ENCODE measurements around the gene NAPG.
"Not testable (repeated sequence)": the region's sequence is repeated elsewhere in the genome, so short reads cannot be mapped to it uniquely, and the experiment has no call there.

The NAPG gene

DNA sequence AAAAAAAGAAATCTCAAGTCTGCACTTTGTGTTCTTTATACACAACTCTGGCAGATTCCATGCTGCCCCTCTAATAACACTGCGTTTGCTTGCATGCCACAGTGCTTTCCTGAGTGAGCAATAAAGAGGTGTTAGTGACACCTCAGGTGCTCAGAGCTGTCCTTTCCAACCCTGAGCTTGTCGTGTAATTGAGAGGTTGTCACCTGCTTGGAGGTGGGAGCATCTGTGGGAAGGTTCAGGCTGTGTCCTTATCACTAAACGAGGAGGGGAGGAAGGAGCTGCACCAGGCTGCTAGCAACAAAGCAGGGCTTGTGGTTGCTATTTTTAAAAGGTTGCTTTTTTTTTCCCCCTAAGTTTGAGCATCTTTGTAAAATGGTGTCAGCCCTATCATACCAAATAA lies 39.5 kb upstream of the NAPG start:
- no peak for FAIRE-seq
- DNase-seq (ENCODE audit: insufficient read length, low spot score) = no peak
- no peak for TF ChIP-seq SPI1 (IDR thresholded peaks at IDR 0.05; ENCODE audit: low read depth, low read length)

DNA sequence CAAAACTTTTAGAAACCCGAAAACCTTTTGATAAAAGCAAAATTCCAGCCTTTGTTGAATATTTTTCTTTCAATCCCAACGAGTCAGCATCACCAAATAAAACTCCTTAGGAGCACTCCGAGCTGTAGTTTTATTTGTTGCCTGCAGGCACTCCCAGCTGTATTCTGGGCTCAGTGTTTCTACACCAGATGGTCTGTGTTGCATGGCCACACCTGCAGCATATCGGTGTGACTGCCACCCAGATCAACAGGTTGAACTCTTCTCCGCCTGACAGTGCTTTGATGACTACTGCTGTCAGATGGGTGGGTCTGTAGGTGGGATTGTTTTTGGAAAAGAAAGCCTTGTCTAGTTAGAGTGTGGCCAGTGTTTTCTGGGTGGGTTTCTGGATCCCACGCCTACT lies 38.7 kb upstream of the NAPG start:
- no peak for TF ChIP-seq PAX5 (IDR thresholded peaks at IDR 0.05; ENCODE audit: insufficient read depth, low read length, severe bottlenecking)
- TF ChIP-seq POU2F2 (IDR thresholded peaks at IDR 0.05; ENCODE audit: low read depth, low read length) = no peak
- no peak for TF ChIP-seq POLR2AphosphoS5 (IDR thresholded peaks at IDR 0.05; ENCODE audit: low read depth, low read length)
- no peak for TF ChIP-seq POLR2A (IDR thresholded peaks at IDR 0.05; ENCODE audit: low read depth, low read length)
- no peak for TF ChIP-seq SPI1 (IDR thresholded peaks at IDR 0.05; ENCODE audit: low read depth, low read length)
- no peak for TF ChIP-seq TAF1 (IDR thresholded peaks at IDR 0.05; ENCODE audit: low read depth, low read length)
- no peak for FAIRE-seq
- DNase-seq (ENCODE audit: insufficient read length, low spot score) = no peak

DNA sequence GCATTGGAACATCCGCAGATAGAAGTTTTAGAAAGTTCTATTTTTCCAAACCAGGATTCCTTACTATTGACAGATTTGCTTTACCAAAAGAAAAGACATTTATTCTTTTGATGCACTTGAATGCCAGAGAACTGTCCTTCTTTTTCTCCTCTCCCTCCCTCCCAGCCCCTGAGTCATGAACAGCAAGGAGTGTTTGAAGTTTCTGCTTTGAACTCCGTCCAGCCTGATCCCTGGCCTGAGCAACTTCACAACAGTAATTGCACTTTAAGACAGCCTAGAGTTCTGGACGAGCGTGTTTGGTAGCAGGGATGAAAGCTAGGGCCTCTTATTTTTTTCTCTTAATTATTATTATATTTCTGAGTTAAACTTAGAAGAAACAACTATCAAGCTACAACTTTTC lies 37.8 kb upstream of the NAPG start:
- no peak for FAIRE-seq
- no peak for DNase-seq (ENCODE audit: insufficient read length, low spot score)
- TF ChIP-seq POLR2AphosphoS5 (IDR thresholded peaks at IDR 0.05; ENCODE audit: low read depth, low read length) = no peak

DNA sequence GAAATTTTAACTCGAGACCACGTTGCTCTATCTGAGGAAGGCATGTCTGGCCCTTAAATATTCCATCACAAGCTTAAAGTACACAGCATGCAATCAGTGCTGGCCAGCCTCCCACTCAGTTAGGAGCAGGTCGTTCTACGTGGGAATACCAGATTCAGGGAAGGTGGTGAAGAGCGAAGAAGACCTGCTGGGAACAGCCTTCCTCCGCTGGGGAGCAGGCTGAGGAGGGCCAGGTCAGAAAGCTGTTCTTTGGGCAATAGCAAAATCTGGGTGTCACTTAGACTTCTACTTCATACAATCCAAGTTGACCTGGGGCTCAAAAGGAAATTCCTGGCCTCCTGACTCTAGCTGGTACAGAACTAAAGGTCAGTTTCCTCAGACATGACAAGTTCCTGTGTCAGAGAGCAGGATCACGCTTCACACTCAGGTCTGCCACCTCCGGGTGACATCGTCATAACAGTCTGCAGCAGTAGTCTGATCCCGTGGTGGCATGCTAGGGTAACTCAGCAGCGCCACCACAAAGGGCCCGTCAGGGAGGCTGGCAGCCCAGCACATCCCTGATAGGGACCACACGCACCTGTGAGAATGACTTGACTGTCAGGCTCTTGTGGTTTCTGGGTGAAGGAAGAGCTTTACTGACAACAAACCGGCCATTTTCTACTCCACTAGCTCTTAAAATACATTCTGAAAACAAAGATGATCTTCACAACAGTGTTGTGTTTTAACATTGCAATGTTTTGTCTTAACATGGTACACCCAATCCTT lies 35.2 kb upstream of the NAPG start:
- DNase-seq (ENCODE audit: insufficient read length, low spot score) (no peak), FAIRE-seq (peak; percentile 98)
- no peak for TF ChIP-seq SPI1 (IDR thresholded peaks at IDR 0.05; ENCODE audit: low read depth, low read length)
- no peak for TF ChIP-seq TAF1 (IDR thresholded peaks at IDR 0.05; ENCODE audit: low read depth, low read length)
- TF ChIP-seq POU2F2 (IDR thresholded peaks at IDR 0.05; ENCODE audit: low read depth, low read length) = no peak
- no peak for TF ChIP-seq POLR2A (IDR thresholded peaks at IDR 0.05; ENCODE audit: low read depth, low read length)
- TF ChIP-seq PAX5 (IDR thresholded peaks at IDR 0.05; ENCODE audit: insufficient read depth, low read length, severe bottlenecking) = no peak
- TF ChIP-seq POLR2AphosphoS5 (IDR thresholded peaks at IDR 0.05; ENCODE audit: low read depth, low read length) = no peak

DNA sequence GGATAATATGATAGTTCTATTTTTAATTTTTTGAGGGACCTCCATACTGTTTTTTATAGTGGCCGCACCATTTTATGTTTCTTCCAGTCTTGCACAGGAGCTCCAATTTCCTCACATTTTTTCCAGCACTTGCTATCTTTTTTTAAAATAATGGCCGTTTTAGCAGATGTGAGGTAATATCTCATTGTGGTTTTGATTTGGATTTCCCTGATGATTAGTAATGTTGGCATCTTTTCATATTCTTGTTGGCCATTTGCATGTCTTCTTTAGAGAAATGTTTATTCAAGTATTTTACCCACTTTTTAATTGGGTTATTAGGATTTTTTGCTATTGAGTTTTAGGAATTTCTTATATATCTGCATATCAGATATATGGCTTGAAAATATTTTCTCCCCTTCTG lies 29.9 kb upstream of the NAPG start:
- TF ChIP-seq SPI1 (IDR thresholded peaks at IDR 0.05; ENCODE audit: low read depth, low read length) (no peak), PAX5 (IDR thresholded peaks at IDR 0.05; ENCODE audit: insufficient read depth, low read length, severe bottlenecking) (no peak), POLR2A (IDR thresholded peaks at IDR 0.05; ENCODE audit: low read depth, low read length) (no peak), POLR2AphosphoS5 (IDR thresholded peaks at IDR 0.05; ENCODE audit: low read depth, low read length) (no peak), POU2F2 (IDR thresholded peaks at IDR 0.05; ENCODE audit: low read depth, low read length) (no peak), TAF1 (IDR thresholded peaks at IDR 0.05; ENCODE audit: low read depth, low read length) (no peak)
- DNase-seq (ENCODE audit: insufficient read length, low spot score) (no peak), FAIRE-seq (no peak)

DNA sequence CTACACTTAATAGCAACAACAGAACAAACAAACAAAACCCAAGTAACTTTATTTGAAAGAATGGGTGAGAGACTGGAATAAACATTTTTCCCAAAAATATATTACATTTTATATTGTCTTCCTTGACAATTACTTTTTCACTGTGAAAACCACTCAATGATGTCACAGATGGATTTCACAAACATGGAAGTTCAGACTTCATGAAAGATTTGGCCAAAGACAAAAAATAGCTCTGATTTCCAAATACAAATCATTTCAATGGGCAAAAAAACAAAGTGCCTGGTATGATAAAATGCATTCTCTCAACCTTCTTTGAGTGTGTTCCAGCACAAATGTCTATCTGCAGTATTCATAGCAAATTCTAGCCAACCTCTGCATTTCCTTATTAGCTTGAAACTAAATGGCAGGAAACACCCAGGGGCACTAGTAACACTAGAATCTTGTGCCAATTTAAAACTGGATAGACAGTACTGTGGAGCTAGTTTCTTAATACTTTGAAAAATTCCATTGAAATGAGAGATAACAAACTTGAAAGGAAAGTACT lies 28.5 kb upstream of the NAPG start:
- TF ChIP-seq TAF1 (IDR thresholded peaks at IDR 0.05; ENCODE audit: low read depth, low read length) (no peak), POLR2AphosphoS5 (IDR thresholded peaks at IDR 0.05; ENCODE audit: low read depth, low read length) (no peak), SPI1 (IDR thresholded peaks at IDR 0.05; ENCODE audit: low read depth, low read length) (no peak), PAX5 (IDR thresholded peaks at IDR 0.05; ENCODE audit: insufficient read depth, low read length, severe bottlenecking) (no peak), POLR2A (IDR thresholded peaks at IDR 0.05; ENCODE audit: low read depth, low read length) (no peak), POU2F2 (IDR thresholded peaks at IDR 0.05; ENCODE audit: low read depth, low read length) (no peak)
- DNase-seq (ENCODE audit: insufficient read length, low spot score) (no peak), FAIRE-seq (no peak)

DNA sequence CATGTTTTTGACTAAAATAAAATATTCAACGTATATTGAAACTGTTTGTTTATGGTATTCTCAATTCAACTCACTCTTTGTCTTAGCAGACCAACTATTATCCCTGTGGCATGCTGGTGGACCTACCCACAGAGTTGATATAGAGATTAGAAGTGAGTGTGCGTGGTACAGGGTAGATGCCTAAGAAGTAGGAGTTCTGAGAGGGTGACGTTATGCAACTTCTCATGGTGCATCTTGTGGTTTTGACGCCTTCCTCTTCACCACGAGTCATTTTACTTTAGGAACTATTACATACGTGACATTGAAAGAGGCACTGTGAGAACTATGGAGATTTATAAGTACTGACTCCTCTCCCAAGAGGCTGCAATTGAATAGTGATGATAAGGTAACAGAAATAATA lies 26.6 kb upstream of the NAPG start:
- TF ChIP-seq POLR2A (IDR thresholded peaks at IDR 0.05; ENCODE audit: low read depth, low read length) (no peak), TAF1 (IDR thresholded peaks at IDR 0.05; ENCODE audit: low read depth, low read length) (no peak), SPI1 (IDR thresholded peaks at IDR 0.05; ENCODE audit: low read depth, low read length) (no peak), PAX5 (IDR thresholded peaks at IDR 0.05; ENCODE audit: insufficient read depth, low read length, severe bottlenecking) (no peak), POLR2AphosphoS5 (IDR thresholded peaks at IDR 0.05; ENCODE audit: low read depth, low read length) (no peak), POU2F2 (IDR thresholded peaks at IDR 0.05; ENCODE audit: low read depth, low read length) (no peak)
- FAIRE-seq = peak; percentile 54
- no peak for DNase-seq (ENCODE audit: insufficient read length, low spot score)

DNA sequence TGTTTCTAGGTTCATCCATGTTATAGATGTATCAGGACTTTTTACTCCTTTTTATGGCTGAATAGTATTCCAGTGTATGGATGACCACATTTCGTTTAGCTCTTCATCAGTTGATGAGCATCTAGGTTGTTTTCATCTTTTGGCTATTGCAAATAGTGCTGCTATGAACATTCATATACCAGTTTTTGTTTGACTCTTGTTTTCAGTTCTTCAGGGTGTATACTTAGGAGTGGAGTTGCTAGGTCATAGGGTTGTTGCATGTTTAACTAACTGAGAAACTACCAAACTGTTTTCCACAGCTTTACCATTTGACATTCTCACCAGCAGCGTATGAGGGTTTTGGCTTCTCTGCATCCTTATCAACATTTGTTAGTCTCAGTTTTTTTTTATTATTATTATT lies 25.8 kb upstream of the NAPG start:
- TF ChIP-seq POU2F2 (IDR thresholded peaks at IDR 0.05; ENCODE audit: low read depth, low read length) (no peak), POLR2A (IDR thresholded peaks at IDR 0.05; ENCODE audit: low read depth, low read length) (no peak)
- no peak for DNase-seq (ENCODE audit: insufficient read length, low spot score)
- FAIRE-seq = no peak

DNA sequence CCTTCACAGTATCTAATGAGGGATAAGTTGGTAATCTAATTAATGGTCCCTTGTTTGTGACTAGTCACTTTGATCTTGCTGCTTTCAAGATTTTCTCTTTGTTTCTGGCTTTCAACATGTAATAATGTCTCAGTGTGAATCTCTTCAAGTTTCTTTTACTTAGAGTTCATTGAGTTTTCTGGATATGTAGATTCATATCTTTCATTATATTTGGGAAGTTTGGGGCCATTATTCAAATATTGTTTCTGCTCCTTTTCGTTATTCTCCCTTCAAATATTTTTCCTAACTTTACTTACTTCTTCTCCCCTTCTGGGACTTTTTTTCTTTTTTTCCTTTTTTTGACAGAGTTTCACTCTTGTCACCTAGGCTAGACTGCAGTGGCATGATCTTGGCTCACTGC lies 21.1 kb upstream of the NAPG start:
- no peak for TF ChIP-seq POLR2A (IDR thresholded peaks at IDR 0.05; ENCODE audit: low read depth, low read length)
- no peak for TF ChIP-seq TAF1 (IDR thresholded peaks at IDR 0.05; ENCODE audit: low read depth, low read length)
- TF ChIP-seq POU2F2 (IDR thresholded peaks at IDR 0.05; ENCODE audit: low read depth, low read length) = no peak
- no peak for TF ChIP-seq POLR2AphosphoS5 (IDR thresholded peaks at IDR 0.05; ENCODE audit: low read depth, low read length)
- no peak for TF ChIP-seq PAX5 (IDR thresholded peaks at IDR 0.05; ENCODE audit: insufficient read depth, low read length, severe bottlenecking)
- no peak for TF ChIP-seq SPI1 (IDR thresholded peaks at IDR 0.05; ENCODE audit: low read depth, low read length)
- no peak for DNase-seq (ENCODE audit: insufficient read length, low spot score)
- no peak for FAIRE-seq

DNA sequence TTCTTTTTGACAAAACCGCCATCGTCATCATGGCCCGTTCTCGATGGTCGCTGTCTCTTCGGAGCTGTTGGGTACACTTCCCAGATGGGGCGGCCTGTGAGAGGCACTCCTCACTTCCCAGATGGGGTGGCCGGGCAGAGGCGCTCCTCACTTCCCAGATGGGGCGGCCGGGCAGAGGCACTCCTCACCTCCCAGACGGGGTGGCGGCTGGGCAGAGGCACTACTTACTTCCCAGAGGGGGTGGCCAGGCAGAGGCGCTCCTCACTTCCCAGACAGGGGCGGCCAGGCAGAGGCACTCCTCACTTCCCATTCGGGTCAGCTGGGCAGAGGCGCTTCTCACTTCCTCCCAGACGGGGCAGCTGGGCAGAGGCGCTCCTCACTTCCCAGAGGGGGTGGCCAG lies 19.9 kb upstream of the NAPG start:
- FAIRE-seq; DNase-seq (ENCODE audit: insufficient read length, low spot score): not testable (repeated sequence)

DNA sequence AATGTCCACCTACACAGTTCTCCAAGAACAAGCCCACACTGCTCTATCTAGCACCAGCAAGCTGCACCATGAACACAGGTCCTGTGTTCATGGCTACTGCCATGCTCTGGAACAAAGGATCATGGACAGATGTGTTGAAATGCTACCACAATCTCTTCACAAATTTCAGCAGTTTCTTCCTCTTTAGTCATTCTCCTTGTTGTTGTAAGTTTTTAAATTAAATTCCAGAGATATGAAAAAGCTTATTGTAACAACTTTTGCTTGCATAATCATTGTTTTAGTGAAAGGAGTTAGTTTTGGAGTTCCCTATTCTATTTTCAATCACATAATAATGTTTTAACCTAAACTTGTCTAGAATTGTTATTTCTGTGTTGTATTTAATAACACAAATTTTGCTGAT lies 17.2 kb upstream of the NAPG start:
- DNase-seq (ENCODE audit: insufficient read length, low spot score) (no peak), FAIRE-seq (no peak)
- TF ChIP-seq POU2F2 (IDR thresholded peaks at IDR 0.05; ENCODE audit: low read depth, low read length) (no peak), SPI1 (IDR thresholded peaks at IDR 0.05; ENCODE audit: low read depth, low read length) (no peak), PAX5 (IDR thresholded peaks at IDR 0.05; ENCODE audit: insufficient read depth, low read length, severe bottlenecking) (no peak), POLR2A (IDR thresholded peaks at IDR 0.05; ENCODE audit: low read depth, low read length) (no peak), POLR2AphosphoS5 (IDR thresholded peaks at IDR 0.05; ENCODE audit: low read depth, low read length) (no peak), TAF1 (IDR thresholded peaks at IDR 0.05; ENCODE audit: low read depth, low read length) (no peak)
